GM19324 (cell line): ENCODE measurements around the gene DLG2.

Experiments
- ATAC-seq: cut with Tn5 transposase; IDR thresholded peaks from one replicate; pipeline ENCODE4 v1.9.1; 2021; ENCODE audit warnings: mild to moderate bottlenecking, moderate library complexity; ENCODE audit not compliant: unreplicated experiment, low FRiP score

Gene DLG2

DNA sequence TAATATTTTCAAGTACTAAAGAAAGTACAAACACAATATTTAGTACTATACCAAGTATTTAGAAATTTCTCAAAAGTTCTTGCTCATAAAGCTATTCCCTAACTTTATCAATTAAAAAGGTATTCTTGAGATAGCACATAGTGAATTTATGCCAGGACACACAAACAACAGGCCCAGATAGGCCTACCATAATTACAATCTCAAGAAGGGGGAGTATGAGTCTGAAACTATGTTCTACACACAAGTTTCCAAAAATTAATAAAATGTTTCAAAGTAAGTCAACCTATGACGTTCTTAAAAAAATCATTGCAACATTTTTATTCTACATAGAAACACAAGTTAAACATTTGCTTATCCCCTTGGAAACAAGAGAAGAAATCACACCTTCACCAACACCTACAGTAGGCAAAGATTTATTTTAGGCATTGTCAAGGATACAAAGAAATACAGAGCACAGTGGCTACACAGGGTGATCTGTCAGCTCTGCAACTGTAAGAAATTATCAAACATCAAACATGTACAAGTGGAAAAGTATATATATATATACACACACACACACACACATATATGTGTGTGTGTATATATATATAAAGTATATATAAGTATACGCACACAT is 1497.1 kb downstream of the DLG2 start:
- ATAC-seq = no peak

DNA sequence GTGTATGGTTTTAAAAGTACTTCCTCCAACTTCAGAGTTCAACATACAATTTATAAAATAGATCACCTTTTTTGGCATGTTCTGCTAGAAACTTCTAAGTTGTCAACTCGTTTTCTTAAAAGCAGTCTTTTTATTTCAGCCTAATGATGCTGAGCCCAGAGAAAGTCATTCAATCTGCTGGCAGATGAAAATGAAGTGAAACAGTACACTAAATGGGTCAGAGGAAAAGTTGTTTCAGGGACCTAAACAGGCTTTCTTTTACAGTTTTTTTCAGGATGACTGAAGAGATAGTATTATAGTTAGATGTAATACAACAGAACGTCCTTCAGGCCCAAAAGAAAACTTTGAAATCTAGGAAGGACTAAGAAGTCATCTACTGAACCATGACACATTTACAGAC is 1498.3 kb downstream of the DLG2 start:
- ATAC-seq = no peak

DNA sequence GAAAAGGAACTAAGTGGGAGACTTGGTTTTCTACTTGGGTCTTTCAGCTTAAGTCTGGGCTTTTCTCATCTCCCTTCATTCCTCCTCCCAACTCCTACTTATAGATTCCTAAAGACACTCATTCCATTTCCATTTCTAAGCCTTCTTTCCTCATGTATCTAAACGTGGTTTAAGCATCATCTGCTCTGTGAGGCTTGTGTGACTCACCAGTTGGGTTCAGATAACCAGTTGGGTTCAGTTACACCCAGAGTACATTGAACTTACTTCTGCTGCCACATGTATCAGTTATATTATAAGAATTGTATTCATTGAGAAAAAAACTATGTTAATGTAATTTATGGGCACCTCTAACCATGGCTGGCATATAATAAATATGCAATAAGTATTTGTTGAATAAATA is 1509.8 kb downstream of the DLG2 start:
- ATAC-seq = no peak

DNA sequence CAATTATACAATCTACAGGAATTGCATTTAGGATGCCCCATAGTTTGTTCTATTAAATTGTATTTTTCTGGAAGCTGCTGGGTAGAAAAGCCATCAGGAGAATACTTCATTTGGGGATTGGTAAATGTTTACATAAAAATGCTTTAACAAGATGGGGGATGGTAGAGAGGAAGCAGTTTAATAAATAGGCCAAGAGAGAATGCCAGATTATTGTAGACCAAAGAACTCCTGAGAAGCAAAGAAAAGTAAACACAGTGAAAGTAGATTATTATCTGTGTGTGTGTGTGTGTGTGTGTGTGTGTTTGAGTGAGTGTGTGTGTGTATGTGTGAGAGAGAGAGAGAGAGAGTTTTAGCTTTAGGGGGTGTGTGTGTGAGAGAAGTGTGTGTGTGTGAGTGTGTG is 1520.6 kb downstream of the DLG2 start:
- ATAC-seq = no peak

DNA sequence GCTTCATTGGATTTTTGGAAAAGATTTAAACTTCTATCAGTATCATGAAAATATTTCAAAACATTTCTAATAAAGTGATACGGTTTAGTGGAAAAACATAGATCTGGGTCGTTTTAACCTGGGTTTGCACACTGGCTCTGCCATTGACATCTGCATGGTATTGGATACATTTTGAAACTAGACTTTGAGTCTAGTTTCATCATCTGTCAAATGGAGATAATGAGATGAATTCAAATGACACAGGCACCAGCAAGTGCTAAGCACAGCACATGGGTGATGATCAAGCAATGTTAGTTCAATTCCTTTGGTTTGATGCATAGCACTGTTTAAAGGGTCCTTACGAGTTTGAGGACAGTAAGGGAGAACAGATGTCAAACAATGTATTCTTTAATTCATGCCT is 1522.0 kb downstream of the DLG2 start:
- ATAC-seq = no peak

DNA sequence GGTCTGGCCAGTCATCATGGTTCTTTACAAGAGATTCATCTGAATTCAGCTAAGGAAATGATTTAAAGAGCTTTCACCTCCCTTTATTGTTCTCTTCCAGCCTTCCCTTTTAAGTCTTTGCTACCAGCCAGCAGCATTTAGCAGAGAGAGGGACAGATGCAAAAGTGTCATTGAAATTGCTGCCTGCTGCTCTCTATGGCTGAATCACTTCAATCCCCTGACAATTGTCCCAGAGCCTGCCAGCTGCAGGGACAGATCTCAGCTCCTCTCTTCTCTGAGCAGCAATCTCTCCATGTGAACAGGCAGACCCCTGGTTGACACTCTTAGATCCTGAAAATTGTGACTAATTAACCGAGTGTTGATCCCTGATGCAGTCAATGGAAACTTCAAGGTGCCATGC is 1524.0 kb downstream of the DLG2 start:
- no peak for ATAC-seq

DNA sequence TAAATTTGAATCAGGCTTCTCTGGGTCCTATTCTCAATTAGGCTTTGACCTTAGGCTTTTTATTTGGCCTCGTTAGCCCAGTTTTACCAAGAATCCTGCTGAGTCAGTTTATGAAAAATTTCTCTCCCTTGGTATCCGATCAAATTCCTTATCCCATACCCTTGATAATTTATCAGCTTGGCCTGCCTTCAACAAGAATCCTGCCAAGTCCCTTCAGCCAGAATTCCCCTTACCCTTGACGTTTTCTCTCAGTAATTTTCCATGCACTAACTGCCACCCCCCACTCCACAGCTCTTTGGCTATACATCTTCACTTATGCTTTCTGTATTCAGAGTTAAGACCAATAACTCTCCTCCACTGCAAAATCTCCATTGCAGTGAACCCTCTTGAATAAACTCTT is 1530.0 kb downstream of the DLG2 start:
- ATAC-seq = no peak

DNA sequence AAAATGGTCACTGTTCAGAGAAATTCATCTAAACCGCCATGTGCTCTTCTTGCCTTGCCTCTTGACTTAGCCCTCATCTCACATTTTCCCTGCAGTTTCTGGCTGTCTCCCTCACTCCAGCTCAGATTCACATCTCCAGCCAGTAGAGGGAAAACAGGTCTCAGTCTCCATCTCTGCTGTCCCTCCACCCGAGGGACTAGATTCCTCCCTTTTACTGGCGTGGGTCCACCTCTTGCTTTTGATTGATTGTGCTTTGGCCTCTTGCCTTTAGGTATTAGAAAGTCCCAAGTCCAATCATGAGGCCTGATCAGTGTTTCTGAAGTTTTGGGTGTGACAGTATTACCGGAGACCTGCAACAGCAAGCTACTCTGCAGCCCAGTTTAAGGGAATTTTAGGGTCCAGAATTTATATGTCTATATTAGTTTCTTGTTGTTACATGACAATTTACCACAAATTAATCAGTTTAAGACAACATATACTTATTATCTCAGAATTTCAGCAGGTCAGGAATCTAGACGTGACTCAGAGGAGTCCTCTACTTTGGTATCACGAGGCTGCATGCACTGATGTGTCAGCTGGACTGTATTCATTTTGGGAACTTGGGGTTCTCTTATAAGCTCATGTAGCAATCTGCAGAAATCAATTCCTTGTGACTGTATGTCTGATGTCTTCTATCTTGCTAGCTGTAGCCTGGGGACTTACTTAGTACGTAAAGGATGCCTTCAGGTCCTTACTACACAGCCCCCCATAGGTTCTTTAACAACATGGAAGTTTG is 1535.7 kb downstream of the DLG2 start:
- no peak for ATAC-seq

DNA sequence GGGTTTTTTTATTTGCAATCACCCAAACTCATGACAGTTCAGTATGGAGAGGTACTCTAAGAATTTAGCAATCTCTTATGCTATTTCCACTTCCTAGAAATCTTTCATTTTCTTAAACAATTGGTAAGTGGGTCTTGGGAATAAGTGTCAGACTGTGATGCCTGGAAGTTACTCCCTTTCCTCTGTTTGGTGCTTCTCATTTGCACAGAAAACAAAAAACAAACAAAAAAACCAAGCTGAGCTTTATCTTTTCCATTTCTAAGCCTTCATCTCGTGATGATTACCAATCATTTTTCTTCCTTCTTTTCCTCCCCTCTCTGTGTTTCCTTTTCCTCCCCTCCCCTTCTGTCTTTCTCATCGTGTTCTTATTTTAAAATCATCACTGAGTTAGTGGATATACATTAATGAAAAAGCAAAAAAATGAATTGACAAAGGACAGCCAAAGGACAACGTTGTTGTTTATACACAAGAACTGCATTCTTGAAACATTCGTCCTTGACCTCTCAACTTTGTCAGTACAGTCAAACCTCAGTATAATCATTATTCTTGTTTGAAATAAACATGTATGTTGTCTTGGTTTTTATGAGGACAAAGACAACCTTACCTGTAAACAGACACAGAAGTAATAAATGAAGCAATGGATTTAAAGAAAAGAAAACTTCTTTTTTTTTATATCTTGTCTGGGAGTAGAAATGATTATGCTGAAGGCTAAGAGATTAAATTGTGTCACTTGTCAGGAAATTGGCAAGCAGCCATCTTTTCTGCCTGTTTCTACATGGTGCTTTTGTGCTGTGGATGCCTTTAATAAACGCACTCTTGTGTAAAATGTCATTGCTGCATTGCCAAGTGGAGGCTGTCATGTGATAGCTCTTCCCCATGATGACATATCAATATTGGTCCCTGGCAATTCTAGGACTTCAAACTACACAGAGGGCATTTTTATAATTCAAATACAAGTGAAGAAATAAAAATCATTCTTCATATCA is 1537.8 kb downstream of the DLG2 start:
- ATAC-seq = no peak

DNA sequence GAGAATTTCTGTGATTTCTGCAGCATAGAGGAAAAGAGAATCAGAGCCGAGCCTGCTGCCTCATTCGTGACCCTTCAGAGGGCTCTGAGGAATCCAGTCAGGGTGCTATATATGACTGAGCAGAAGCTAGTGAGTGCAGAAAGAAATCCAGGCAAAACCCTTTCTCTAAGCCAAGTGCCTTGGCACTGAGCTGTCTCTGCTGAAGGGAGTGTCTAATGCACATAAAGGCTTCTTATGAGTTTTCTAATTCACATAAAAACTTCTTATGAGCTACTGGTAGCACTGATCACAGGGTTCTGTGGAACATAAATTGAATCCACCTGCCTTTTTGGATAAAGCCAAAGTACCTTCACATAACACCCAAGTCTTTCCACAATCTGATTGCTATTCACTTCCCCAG is 1555.3 kb downstream of the DLG2 start:
- ATAC-seq = no peak

DNA sequence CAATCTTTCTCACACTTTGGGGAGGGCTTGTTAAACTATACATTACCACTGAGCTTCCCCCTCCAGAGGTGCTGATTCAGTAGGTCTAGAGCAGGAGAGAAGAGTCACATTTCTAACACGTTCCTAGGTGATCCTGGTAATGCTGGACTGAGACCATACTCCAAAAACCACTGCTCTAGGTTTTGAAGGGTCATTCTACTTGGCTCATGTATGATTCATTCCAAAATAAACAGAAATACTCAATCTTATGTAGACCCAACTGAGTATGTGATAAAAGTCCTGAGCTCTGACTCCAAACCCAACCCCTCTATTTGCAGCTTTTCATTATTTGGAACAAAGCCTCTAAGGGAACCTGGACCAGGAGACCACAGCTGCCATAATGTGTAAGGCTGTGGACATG is 1558.1 kb downstream of the DLG2 start:
- ATAC-seq = no peak

DNA sequence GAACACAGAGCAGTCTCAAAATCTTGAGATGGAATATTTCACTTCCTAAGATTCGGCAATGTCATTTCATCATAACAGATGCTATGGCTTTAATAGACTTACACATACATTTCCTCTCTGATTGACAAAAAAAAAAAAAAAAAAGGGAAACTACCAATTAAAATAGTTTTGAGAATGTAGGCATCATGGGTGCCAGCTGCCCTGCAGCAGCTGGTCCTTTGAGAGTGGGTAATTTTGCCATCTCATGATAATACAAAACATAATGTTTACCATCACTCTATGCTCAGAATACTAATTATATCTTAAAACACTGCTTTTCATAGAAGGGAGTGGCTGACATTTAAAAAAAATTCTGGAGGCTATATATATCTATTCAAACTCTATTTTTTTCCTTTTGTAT is 1565.4 kb downstream of the DLG2 start:
- ATAC-seq = no peak

DNA sequence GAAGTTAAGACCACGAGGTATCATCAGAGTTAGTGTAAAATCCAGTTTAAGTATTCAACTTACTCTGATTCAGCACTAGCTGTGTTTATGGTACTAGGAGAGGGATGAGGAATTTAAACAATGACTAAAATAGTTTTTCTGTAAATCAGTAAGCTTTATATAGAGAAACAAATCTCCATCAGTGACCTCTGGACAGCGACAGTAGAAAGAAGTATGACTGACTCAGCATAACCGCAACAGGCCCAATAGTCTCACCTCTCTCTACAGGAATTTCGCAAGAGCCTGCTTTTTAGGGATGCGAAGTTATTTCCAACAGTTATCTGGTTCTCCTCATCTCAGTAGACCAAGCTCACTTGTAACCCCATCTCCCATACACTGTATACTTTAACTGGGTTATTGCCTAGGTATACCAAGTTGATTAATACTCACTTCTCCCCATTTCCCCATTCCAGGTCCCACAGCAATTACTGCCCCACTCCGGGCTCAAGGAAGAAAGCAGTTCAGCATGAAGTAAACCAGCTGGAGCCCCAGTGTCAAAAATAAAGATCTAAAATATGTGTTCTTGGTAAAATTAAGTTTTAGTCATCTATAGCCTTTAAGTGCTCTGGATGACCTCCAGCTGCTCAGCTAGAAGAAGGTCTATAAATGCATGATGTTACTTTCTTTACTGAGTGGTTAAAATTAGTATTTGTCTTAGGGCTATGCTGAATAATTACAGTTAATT is 1570.3 kb downstream of the DLG2 start:
- ATAC-seq = no peak

DNA sequence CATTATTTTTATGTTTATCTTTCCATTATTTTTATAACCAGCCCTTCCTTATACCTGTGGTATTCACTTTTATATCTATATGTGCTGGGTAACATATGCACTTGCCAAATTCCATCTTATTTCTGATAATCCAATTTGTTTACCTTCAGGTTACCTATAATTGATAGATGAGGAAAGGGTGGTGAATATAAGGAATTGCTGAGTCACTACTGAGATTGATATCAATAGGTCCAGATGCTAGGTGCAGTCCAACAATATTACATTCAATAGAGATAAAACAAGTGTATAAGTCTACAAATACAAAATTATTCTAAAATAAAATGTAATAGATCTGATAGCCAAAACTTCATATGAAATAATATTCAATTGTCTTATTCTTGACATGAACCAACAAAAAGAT is 1582.0 kb downstream of the DLG2 start:
- no peak for ATAC-seq

DNA sequence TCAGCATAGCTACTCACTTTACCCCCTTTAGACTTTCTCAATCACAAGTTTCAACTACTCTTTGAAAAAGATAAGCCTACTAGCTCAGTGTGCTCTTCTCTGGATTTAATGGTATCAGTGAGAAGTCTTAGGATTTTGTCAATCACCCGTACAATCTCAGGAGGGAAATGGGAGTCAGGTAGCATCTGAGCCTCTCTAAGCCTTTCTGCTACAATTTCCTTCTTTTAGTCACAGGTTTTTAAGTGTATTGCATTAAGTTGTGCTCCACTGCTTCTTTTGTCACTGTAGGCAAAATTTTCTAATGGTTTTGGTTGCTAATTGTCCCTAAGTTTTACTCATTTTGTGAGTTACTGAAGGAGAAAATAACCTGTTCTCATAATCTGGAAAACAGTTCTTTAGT is 1582.4 kb downstream of the DLG2 start:
- no peak for ATAC-seq

DNA sequence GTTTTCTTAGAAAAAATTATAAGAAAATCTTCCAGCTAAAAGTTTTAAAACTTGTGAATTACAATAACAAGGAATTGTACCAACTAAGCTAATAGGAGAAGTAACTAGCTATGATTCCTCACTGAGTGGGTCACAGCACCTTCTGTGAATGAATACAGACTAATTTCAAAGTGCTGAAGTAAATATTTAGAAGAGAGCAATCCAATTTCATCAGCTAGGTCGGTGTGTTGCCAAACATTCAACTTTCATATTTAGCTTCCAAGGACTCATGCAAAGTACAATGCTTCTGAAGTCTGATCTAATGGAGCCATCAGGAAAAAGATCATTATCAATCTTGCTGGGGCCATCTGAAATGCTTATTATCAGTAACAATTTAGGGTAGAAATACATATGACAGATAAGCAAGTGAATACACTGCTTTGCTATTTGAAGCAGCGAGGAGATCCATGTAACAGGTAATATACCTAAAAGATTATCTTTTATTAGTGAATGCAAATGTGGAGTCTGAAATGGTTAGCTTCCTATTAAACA is 1590.4 kb downstream of the DLG2 start:
- no peak for ATAC-seq

DNA sequence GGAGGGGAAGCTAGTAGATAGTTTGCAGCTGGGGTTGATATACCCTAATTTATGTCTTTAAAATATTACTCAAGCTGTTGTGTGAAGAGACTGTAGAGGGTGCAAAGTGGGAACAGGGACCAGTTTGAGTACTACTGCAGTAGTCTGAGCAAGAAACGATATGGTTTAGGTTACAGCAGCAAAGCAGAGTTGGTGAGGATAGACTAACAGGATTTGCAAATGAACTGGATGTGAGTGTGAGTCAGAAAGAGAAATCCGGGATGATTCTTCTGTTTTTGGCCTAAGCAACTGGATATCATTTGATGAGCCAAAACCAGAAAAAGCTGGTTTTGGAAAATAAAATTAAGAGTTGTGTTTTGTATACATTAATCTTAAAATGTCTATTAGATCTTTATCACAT is 1591.5 kb downstream of the DLG2 start:
- no peak for ATAC-seq

DNA sequence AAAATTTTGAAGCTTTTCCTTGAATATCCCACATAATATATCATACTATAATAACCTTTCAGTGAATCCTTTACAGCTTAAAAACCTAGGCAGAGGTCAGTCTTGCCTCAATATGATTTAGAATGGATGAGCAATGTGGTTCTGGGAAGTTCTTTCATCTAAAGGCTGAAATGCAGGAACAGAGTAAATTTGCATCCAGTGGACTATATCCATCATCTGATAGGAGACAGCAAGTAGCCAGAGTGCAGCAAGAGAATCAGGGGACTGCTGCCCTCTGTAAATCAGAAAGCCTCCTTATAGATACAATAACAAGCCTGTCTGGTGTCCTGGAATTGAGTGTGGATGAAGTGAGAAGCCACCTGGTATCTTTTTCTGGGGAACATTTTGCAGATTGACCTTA is 1592.7 kb downstream of the DLG2 start:
- ATAC-seq = no peak

DNA sequence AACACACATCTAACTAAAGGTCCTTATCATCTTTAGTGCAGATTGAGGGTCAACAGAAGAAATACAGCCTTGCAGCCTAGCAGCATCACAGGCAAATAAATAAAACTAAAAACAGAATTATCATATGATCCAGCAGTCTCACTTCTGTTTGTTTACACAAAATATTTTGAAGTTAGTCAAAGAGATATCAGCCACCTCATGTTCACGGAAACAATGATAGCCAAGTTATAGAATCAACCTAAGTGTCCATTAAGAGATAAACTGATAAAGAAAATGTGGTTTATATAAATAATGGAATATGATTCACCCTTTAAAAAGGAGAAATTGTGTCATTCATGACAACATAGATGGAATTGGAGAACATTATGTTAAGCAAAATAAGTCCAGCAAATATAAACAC is 1602.9 kb downstream of the DLG2 start:
- no peak for ATAC-seq

DNA sequence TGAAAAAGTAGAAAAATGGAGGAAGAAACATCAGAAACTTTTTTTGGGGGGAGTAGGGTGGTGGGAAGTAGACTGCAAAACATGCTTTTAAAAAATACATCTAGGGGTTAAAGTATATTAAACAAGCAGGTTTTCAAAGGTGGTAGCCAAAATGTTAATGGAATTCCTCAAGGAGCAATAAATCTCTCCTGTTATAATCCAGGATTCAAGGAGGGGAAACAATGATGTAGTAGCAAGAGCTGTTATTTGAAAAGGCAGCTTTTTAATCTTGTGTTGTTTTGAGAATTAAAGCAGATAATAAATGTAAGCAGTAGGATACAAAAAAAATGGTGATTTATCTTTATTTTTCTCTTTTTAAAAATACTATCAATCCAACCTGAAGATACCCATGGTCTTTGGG is 1604.4 kb downstream of the DLG2 start:
- no peak for ATAC-seq
